ENCODE measurements around the gene CPLX3.

DNA sequence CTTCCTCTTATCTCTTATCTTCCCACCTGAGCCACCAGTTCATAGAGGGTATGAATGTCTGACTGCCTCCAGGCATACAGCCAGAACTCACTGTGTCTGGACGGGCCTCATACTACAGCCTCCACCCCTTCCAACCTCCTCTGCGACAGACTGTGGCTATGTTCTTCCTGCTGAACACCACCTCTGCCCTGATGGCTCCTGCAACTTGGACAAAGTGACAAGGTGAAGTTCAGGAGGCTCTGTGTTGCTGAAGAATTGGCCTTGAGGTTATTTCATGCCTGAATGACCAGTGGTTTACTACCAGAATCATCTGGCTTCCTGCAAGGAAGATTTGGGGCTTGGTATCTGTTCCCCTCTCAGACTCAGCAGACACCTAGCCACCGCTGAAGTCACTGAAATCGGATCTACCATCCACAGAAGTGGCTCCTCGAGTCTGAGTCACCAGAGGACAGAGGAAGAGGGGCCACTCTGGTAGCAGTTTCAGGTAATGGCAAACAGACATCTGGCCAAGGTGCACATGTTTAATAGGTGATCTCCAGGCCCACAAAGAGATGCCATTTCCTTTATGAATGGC lies 30.7 kb downstream of the CPLX3 start:
- TF ChIP-seq, protein P1, sequence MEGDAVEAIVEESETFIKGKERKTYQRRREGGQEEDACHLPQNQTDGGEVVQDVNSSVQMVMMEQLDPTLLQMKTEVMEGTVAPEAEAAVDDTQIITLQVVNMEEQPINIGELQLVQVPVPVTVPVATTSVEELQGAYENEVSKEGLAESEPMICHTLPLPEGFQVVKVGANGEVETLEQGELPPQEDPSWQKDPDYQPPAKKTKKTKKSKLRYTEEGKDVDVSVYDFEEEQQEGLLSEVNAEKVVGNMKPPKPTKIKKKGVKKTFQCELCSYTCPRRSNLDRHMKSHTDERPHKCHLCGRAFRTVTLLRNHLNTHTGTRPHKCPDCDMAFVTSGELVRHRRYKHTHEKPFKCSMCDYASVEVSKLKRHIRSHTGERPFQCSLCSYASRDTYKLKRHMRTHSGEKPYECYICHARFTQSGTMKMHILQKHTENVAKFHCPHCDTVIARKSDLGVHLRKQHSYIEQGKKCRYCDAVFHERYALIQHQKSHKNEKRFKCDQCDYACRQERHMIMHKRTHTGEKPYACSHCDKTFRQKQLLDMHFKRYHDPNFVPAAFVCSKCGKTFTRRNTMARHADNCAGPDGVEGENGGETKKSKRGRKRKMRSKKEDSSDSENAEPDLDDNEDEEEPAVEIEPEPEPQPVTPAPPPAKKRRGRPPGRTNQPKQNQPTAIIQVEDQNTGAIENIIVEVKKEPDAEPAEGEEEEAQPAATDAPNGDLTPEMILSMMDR (IDR thresholded peaks at IDR 0.05): no peak
- no peak for TF ChIP-seq POLR2A (IDR thresholded peaks at IDR 0.05)
- no peak for TF ChIP-seq POLR2AphosphoS5 (IDR thresholded peaks at IDR 0.05)
